MV-4-11 (cell line): ENCODE measurements around the gene DFFA.
A peak's percentile ranks its signal among the peaks of the same experiment; 100 is the strongest.
"Not testable (repeated sequence)": the region's sequence is repeated elsewhere in the genome, so short reads cannot be mapped to it uniquely, and the experiment has no call there.

Source experiments
- DNase-seq: peaks from one replicate; lab custom pipeline; 2025; lab: John Stamatoyannopoulos, UW

DFFA gene

GRCh38 chr1:10506046-10506676 lies 33.8 kb upstream of the DFFA start:
- not testable (repeated sequence) for DNase-seq

GRCh38 chr1:10504249-10504648 lies 31.9 kb upstream of the DFFA start:
- DNase-seq = no peak

GRCh38 chr1:10502206-10502605 lies 29.9 kb upstream of the DFFA start:
- DNase-seq = no peak

DNA sequence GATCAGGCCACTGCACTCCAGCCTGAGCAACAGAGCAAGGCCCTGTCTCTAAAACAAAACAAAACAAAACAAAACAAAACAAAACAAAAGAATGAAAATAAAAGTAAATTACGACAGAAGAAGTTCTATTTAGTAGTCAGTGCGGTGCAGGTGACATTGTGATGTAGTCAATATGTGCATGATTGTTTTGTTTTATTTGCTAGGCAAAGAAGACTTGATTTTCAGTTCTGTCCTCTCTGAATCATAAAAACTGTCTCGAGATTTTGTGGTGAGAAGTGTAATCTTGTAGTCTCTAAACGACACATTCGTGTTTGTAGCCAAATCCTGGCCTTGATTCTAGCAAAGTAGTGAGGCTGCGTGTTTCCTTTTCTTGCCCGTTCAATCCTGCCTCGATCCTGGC lies 25.9 kb upstream of the DFFA start:
- DNase-seq = no peak

GRCh38 chr1:10497109-10497508 lies 24.8 kb upstream of the DFFA start:
- DNase-seq = no peak

DNA sequence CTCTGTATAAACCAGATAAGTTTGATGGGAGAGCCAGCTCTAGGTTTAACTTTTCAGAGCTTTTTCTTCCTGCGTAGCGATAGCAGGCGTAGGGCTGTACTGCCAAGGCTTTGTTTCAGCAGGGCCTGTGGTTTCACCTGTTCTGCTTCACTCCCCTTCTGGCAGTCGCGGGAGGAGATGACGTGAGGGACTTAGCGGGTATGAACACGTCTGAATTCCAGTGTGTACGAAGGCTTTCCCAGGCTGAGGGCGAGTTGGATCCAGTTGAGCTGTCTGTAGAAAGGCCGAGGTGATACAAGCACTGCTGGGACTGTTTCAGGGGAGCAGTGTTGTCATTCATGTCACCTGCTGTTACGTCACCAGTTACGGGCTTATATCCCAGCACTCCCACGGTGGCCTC lies 23.6 kb upstream of the DFFA start:
- no peak for DNase-seq

- no peak for DNase-seq
Observed at GRCh38 chr1:10495475-10495817, 23.1 kb upstream of the DFFA start.

DNA sequence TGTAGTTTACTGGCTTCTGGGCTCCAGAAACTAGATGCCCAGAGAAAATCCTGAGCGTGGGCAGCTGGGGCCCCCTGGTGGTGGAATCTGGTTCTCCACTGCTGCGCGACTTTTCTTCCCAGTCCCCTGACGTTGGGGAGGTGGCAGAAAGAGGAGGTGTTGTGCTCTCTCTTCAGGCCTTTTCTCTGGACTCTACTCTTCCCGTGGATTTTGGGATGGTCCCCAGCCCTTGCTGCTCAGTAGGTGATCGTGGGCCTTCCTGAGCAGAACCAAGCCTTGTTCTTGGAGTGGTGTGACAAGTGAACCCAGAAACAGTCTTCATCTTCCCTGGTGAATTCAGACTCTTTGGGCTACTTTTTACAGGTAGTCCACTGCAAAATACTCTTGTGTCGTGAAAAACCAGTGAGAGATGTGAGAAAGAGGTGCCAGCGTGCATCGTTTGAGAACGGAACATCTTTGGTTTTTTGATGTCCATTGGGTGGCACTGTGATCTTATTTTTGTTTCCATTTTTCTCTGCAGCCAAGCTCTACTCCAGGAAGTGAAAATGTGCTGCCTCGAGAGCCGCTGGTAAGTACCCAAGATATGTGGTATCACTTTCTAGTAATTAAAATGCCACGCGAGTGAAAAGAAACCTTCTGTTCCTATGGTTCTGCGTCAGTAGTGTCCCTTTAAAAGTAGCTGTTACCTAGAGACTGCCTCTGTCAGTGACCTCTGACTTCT lies 22.6 kb upstream of the DFFA start:
- peak; percentile 87 for DNase-seq

- no peak for DNase-seq
Observed at GRCh38 chr1:10494418-10494753, 22.1 kb upstream of the DFFA start.

DNA sequence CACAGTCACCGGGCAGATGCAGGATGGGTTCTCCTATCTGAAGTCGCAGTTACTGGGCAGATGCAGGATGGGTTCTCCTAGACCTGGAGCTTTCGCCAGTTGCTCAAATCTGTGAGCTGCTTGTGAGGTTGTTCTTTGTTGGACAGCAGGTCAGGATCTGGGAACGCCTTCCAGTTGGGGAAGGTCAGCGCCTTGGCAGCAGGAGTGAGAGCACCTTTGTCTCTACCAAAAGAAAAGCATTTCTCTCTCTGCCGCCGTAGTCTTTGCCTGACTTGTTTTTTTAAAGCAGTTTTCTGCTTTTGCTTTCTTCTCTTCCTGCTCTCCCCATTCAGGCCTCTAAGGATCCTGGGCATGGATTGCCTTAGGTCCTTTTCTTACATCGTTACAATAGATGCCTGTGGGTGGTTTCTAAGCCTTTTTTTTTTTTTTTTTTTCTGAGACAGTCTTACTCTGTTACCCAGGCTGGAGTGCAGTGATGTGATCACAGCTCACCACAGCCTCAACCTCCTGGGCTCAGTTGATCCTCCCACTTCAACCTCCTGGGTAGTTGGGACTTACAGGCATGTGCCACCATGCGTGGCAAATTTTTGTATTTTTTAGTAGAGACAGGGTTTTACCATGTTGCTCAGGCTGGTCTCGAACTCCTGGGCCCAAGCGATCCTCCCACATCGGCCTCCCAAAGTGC lies 18.1 kb upstream of the DFFA start:
- DNase-seq = no peak

- DNase-seq = no peak
Observed at GRCh38 chr1:10489291-10490055, 17.1 kb upstream of the DFFA start.

DNA sequence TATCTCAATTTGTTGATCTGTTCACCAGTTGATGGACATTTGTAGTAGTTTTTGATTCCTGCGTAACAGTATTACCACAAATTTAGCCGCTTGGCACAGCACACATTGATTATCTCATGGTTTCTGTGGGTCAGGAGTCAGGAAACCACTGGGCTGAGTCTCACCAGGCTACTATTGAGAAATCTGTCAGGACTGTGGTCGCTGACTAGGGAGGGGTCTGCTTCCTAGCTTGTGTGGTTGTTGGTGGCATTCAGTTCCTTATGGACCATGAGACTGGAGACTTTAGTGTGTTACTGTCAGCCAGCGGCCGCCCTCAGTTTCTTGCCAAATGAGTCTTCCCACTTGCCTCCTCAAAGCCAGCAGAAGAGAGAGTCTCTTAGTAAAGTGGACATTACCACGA lies 12.2 kb upstream of the DFFA start:
- peak; percentile 98 for DNase-seq

DNA sequence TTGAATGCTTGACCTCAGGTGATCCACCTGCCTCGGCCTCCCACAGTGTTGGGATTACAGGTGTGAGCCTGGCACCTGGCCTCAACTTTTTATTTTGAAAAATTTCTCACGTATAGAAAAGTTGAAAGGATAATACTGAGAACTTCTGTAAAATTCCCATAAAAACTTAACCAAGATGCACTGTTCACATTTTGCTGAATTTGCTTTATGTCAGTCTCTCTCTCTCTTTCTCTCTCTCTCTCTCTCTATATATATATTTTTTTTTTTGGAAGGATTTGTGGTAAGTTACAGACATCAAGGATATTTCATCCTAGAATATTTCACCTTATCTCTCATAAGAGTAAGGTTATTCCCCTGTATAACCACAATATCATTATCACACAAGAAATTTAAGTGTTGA lies 8.3 kb upstream of the DFFA start:
- DNase-seq = no peak

- no peak for DNase-seq
Observed at GRCh38 chr1:10479296-10479695, 7.0 kb upstream of the DFFA start.

DNA sequence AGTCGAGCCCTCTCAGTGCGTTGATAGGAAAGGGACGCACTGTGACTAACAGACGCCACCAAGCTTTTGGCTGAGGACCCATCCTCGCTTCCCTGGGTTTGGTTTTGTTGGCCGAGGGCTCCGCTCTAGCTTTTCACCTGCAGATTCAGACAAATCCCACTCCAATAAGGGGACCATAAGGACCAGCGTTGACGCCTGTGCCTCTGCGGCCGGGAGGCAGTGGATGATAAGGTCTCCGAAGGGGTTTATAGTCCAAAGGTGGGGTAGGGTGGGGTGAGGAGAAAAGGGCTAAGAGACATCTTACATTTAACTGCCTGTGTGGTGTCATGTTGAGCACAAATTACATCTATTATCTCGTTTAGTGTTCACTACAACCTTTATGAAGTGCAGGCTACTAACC lies 3.2 kb upstream of the DFFA start:
- no peak for DNase-seq

- peak; percentile 81 for DNase-seq
Observed at GRCh38 chr1:10474613-10475507, 2.5 kb upstream of the DFFA start, which contains the start of gene PEX14. Gene PEX14 (plus strand): TSS chr1:10474950. CDS start chr1:10474967, 17 bp downstream.

GRCh38 chr1:10474309-10474612 lies 1.9 kb upstream of the DFFA start:
- DNase-seq = not testable (repeated sequence)

- DNase-seq = no peak
Observed at GRCh38 chr1:10473145-10473765, 926 bp upstream of the DFFA start.

- no peak for DNase-seq
Observed at GRCh38 chr1:10471411-10472219, 714 bp downstream of the DFFA start.

DNA sequence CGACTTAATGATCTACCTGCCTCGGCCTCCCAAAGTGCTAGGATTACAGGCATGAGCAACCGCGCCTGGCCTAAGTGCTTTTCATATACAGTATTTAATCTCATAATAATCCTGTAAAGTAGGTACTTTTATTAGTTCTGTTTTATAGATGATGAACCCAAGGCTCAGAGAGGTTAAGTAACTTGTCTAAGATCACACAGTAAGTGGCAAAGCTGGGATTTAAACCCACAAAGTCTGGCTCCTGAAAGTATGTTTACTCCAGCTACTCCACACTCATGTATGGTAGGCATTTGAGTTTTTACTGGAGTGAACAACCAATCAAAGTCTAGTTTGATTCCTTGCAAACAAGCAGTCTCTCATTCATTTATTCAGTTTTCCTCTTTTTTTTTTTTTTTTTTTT lies 2.3 kb downstream of the DFFA start:
- no peak for DNase-seq

DNA sequence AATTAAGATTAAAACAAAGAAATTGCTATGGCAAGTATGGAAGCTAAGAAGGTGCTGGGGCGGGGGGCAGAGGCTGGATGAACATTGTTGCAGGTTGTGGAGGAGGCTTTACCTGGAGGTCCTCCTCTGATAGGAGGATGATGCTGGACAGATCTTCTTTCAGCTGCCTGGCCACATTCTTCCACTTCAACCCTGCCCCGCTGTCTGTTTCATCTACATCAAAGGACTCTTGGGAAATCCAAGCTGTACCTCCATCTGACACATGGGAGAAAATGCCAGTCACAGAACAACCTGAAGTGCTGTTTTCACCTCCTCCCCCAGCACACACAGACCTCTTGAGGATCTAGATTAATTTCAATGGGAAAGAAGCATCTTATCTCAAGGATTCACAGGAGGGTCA lies 5.3 kb downstream of the DFFA start:
- DNase-seq = no peak
